ENCODE results near the gene RNF217. TPM values are rescaled to one million over a fixed set of nuclear protein-coding genes. Genes with fewer than 3 reads are reported as not detected.
"Not testable (repeated sequence)": the region's sequence is repeated elsewhere in the genome, so short reads cannot be mapped to it uniquely, and the experiment has no call there.

RNF217 gene, protein sequence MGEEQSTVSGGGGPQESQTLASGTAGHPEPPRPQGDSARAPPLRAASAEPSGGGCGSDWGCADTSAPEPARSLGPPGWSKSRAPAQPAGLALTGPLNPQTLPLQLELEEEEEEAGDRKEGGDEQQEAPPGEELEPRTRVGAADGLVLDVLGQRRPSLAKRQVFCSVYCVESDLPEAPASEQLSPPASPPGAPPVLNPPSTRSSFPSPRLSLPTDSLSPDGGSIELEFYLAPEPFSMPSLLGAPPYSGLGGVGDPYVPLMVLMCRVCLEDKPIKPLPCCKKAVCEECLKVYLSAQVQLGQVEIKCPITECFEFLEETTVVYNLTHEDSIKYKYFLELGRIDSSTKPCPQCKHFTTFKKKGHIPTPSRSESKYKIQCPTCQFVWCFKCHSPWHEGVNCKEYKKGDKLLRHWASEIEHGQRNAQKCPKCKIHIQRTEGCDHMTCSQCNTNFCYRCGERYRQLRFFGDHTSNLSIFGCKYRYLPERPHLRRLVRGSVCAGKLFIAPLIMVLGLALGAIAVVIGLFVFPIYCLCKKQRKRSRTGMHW
- 10 to 100 TPM; 10.9 to 19.4 (median 14.7) TPM for total RNA-seq (2021; fragmentation: NEBNext Ultra II Directional; extraction: Animal tissue kit (Norgen Biotek cat#: 25700))
- long read RNA-seq, full-length matches to known transcripts: 2 of 4 reads
- long read RNA-seq, partial matches to known transcripts: 1 of 4 reads
- long read RNA-seq, other reads (novel, unspliced or antisense): 1 of 4 reads

DNA sequence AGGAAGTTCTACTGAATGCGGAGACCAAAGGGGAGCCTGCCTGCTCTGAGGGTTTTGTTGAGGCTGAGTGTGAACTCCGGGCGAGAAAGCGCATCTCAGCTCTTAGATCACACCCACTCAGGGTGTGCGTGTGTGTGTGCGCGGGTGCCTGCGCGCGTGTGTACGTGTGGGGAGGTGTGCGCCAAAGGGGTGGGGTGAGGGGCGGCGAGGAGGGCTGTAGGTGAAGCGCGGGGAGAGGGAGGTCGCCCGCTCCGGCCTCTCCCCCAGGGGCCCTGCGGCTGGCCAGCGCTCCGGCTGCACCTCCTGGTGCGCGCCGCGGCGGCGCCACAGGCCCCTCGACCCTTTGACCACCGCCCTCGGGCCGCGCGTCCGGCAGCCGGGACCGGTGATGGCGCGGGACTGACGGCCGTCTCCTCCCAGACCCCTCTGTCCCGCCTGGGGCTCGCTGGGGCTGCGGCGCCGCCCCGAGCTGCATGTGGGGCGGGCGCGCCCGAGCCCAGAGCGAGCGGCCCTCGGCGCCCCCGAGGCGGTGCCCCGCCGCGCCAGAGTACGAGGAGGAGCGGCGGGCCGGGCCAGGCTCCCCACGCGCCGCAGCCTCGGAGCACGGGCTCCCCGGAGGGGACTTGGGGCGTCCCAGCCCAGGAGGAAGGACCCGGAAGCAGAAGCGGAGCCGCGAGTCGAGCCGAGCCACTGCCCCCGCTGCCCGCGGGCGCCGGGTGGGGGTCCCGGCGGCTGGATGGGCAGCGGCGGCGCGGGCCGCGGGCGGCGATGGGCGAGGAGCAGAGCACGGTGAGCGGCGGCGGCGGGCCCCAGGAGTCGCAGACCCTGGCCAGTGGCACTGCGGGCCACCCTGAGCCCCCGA is at the start of gene RNF217:
TSS of gene RNF217 (plus strand) at position 661 of the 862 bp plus-strand sequence. CDS start at position 769, 108 bp downstream.
- peak; percentile 48 for DNase-seq
- Mint-ChIP-seq H3K9me3 (no peaks in the 10 kb centered on the region), H3K4me3 (peak within 1 kb of the TSS; percentile 93), H3K4me1 (ENCODE audit: low read depth) (peaks cover 77% of the 10 kb centered on the region), H3K27ac (peak within 1 kb of the TSS; percentile 92), H3K27me3 (ENCODE audit: insufficient read depth) (peaks cover 3% of the 10 kb centered on the region; the same call in 1 of the 2 replicates), H3K36me3 (ENCODE audit: low read depth) (peaks cover 12% of the 10 kb centered on the region)
- TF ChIP-seq, protein P1, sequence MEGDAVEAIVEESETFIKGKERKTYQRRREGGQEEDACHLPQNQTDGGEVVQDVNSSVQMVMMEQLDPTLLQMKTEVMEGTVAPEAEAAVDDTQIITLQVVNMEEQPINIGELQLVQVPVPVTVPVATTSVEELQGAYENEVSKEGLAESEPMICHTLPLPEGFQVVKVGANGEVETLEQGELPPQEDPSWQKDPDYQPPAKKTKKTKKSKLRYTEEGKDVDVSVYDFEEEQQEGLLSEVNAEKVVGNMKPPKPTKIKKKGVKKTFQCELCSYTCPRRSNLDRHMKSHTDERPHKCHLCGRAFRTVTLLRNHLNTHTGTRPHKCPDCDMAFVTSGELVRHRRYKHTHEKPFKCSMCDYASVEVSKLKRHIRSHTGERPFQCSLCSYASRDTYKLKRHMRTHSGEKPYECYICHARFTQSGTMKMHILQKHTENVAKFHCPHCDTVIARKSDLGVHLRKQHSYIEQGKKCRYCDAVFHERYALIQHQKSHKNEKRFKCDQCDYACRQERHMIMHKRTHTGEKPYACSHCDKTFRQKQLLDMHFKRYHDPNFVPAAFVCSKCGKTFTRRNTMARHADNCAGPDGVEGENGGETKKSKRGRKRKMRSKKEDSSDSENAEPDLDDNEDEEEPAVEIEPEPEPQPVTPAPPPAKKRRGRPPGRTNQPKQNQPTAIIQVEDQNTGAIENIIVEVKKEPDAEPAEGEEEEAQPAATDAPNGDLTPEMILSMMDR (IDR thresholded peaks at IDR 0.05): 0 out of 2 replicates have a peak, but pooled peaks have one; percentile 28

DNA sequence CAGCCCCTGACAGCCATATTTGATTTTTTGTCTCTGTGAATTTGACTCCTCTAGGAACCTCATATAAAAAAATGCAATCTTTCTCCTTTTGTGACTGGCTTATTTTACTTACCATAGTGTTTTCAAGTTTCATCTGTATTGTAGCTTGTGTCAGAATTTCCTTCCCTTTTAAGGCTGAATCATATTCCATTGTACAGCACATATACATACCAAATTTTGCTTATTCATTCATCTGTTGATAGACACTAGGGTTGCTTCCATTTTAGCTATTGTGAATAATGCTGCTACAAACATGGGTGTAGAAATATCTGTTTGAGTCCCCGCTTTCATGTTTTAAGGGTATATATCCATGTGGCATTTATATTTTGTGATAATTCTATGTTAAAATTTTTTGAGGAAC is 49.2 kb upstream of the RNF217 start:
- Mint-ChIP-seq H3K36me3 (ENCODE audit: low read depth) (no peaks in the 10 kb centered on the region), H3K9me3 (no peaks in the 10 kb centered on the region), H3K27ac (no peak overlapping the region), H3K27me3 (ENCODE audit: insufficient read depth) (no peaks in the 10 kb centered on the region), H3K4me1 (ENCODE audit: low read depth) (peaks cover 5% of the 10 kb centered on the region), H3K4me3 (no peak overlapping the region)
- DNase-seq: no peak
- TF ChIP-seq, protein P1 (IDR thresholded peaks at IDR 0.05): no peak

DNA sequence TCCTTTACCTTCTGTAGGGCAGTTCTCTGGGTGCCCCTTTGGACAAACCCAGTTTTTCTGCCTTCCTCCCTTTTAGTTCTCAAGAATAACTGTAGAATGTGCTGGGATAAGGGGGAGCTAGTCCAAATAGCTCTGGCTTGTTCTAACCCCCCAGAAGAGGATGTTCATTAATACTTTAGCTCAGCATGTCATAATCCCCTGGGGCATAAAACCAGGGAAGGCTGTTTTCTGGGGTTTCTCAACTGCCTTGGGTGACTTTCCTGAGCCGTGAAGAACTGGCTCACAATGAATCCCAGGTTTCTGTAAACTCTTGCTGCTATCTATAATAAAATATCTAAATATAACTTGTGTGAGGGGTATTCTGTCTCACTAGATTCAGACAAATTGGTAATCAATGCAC is 44.5 kb upstream of the RNF217 start:
- H3K36me3 Mint-ChIP-seq (ENCODE audit: low read depth): peaks cover 12% of the 10 kb centered on the region
- no peak overlapping the region for H3K27ac Mint-ChIP-seq
- H3K27me3 Mint-ChIP-seq (ENCODE audit: insufficient read depth): no peaks in the 10 kb centered on the region
- peaks cover 13% of the 10 kb centered on the region; the same call in 1 of the 2 replicates for H3K9me3 Mint-ChIP-seq
- DNase-seq: no peak
- peaks cover 11% of the 10 kb centered on the region for H3K4me1 Mint-ChIP-seq (ENCODE audit: low read depth)
- peak overlapping the region; percentile 64; the same call in 1 of the 2 replicates for H3K4me3 Mint-ChIP-seq
- TF ChIP-seq, protein P1 (IDR thresholded peaks at IDR 0.05): no peak

DNA sequence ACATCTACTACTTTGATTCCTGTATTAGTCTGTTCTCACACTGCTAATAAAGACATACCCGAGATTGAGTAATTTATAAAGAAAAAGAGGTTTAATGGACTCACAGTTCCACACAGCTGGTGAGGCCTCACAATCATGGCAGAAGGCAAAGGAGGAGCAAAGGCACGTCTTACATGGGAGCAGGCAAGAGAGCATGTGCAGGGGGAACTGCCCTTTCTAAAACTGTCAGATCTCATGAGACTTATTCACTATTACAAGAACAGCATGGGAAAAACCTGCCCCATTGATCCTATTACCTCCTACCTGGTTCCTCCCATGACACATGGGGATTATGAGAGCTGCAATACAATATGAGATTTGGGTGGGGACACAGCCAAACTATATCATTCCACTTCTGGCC is 42.5 kb upstream of the RNF217 start:
- Mint-ChIP-seq H3K4me1 (ENCODE audit: low read depth) (peaks cover 18% of the 10 kb centered on the region), H3K9me3 (peaks cover 13% of the 10 kb centered on the region; the same call in 1 of the 2 replicates), H3K36me3 (ENCODE audit: low read depth) (peaks cover 12% of the 10 kb centered on the region)
- DNase-seq; H3K27me3 Mint-ChIP-seq (ENCODE audit: insufficient read depth); H3K4me3 Mint-ChIP-seq; H3K27ac Mint-ChIP-seq: not testable (repeated sequence)

DNA sequence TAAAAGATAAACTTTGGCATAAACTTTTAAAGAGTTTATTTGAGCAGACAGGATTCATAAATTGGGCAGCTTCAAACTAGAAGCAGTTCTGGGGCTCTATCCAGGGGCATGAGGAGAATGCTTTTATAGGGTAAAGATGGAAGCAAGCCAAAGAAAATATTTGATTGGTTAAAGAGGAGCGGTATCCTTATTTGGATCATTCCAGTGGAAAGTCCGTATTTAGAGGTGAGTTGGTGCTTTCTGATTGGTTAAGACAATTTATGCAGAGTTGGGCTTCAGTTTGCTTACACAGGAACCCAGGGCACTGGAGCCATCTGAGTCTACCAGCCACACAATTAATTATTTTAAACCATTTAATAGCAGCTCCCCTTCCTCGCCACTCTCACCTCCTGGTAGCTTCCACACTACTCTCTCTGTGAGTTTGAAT is 37.9 kb upstream of the RNF217 start:
- Mint-ChIP-seq H3K4me3 (no peak overlapping the region), H3K27me3 (ENCODE audit: insufficient read depth) (no peaks in the 10 kb centered on the region), H3K36me3 (ENCODE audit: low read depth) (peaks cover 12% of the 10 kb centered on the region), H3K4me1 (ENCODE audit: low read depth) (peaks cover 18% of the 10 kb centered on the region), H3K9me3 (peaks cover 13% of the 10 kb centered on the region; the same call in 1 of the 2 replicates), H3K27ac (no peak overlapping the region)
- TF ChIP-seq, protein P1 (IDR thresholded peaks at IDR 0.05): no peak
- peak; percentile 25 for DNase-seq
